Measurements from ENCODE around the gene DNAJC30. TPM values are rescaled to one million over a fixed set of nuclear protein-coding genes. Genes with fewer than 3 reads are reported as not detected.

DNAJC30 gene
- total RNA-seq, 2 experiments from 2014 or later, result 6.1 to 6.3 TPM

DNA sequence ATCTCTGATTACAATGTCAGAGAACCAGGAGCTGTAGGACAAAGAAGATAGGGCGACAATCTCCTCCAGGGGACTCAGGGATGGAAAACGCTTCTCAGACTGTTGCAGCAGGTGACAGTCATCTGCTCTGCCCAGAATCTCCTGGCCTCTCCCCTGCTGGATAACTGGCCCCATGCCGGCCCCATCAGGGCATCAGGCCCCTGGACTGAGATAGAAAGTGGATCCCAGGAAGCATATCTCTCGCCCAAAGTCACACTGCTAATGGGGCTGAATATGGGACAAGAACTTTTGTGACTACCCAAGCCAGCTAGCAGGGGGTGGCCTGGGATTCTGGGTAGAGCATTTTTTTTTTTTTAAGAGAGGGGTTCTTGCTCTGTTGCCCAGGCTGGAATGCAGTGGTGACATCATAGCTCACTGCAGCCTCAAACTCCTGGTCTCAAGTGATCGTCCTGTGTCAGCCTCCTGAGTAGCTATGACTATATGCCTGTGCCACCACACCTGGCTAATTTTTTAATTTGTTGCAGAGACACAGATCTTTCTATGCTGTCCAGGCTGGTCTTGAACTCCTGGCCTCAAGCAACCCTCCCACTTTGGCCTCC lies 38.5 kb downstream of the DNAJC30 start:
- Mint-ChIP-seq H3K36me3 (no peaks in the 10 kb centered on the region), H3K27me3 (peaks cover 35% of the 10 kb centered on the region), H3K9me3 (peaks cover 12% of the 10 kb centered on the region), H3K4me3 (no peak overlapping the region), H3K27ac (no peak overlapping the region), H3K4me1 (ENCODE audit: low read depth) (peaks cover 6% of the 10 kb centered on the region)
- CTCF ChIA-PET, result interaction anchor here (0.6 to 0.9 kb wide), 2 partner anchors 12 to 81 kb away, joined by 3 to 5 read pairs; no protein-coding TSS in a partner anchor
- intact Hi-C loops (cut with micrococcal nuclease), result no loop called here
- POLR2A ChIA-PET, result no interaction called here
- no peak for DNase-seq

DNA sequence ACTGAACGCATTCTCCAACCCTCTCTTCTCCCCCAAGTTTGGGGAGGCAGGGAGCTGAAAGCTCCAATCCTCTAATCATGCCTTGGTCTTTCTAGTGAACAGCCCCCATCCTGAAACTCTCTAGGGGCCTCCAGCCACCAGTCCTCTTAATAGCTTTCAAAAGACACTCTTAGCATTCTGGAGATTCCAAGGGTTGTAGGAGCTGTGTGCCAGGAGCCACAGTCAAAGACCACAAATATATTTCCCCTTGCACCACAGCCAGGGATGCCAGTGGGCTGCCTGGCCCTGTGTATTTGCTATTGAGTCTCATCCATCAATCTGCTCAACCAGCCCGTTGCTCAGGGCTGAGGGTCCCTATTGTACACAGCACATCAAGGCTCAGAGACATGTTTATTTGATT lies 40.4 kb downstream of the DNAJC30 start:
- intact Hi-C loops (cut with micrococcal nuclease), result no loop called here
- DNase-seq, result no peak
- Mint-ChIP-seq H3K9me3 (peaks cover 12% of the 10 kb centered on the region), H3K27ac (no peak overlapping the region), H3K4me1 (ENCODE audit: low read depth) (no peaks in the 10 kb centered on the region), H3K27me3 (peaks cover 23% of the 10 kb centered on the region), H3K4me3 (no peak overlapping the region), H3K36me3 (no peaks in the 10 kb centered on the region)
- ChIA-PET CTCF (interaction anchor here (1.0 kb wide), 2 partner anchors 36 to 93 kb away, joined by 3 read pairs; no protein-coding TSS in a partner anchor), POLR2A (no interaction called here)

DNA sequence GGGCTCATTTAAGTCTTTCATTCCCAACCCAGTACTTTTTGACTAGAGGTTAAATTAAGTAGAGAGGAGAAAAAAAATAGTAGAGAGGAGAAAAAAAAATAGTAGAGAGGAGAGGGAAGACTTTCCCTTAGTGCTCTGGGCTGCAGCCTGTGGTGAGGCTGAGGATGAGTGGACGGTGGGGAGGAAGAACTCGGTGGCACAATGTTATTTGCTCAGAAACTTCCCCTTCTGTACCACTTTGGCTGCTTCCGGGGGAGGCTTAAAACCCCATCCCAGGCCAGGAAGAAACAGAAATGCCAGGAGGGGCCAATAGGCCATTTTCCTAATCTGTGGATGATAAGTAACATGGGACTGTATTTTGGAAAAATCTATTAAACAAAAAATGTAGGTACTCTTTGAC lies 44.3 kb downstream of the DNAJC30 start:
- intact Hi-C loops (cut with micrococcal nuclease), result no loop called here
- H3K9me3 Mint-ChIP-seq, result peaks cover 12% of the 10 kb centered on the region
- no peak for DNase-seq
- H3K36me3 Mint-ChIP-seq, result no peaks in the 10 kb centered on the region
- H3K27ac Mint-ChIP-seq, result no peak overlapping the region
- no peak overlapping the region for H3K4me3 Mint-ChIP-seq
- CTCF ChIA-PET, result no interaction called here
- POLR2A ChIA-PET, result no interaction called here
- peaks cover 20% of the 10 kb centered on the region for H3K27me3 Mint-ChIP-seq
- no peaks in the 10 kb centered on the region for H3K4me1 Mint-ChIP-seq (ENCODE audit: low read depth)

DNA sequence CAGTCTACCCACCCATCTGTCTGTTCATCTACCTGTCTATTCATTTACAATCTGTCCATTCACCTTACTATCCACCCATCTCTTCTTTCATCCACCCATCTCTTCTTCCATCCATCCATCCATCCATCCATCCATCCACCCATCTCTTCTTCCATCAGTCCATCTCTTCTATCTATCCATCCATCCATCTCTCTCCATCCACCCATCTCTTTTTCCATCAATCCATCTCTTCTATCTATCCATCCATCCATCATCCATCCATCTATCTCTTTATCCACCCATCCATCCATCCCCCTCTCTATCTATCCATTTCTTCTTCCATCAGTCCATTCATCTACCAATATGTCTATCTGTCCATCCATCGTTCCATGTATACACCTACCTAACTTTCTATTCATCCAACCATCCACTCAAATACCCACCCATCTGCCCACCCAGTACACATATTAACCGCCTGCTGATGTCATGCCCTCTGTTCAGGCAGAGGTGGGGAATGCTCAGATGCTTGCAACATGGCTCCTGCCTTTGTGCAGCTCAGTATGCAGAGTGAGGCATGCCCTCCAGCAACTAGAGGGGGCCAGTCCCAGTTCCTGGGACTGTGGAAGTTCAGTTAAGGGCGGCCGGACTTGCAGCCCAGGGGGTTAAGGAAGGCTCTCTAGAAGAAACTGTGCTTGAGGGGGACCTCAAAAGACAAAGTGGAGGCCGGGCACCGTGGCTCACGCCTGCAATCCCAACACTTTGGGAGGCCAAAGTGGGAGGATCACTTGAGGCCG lies 47.6 kb downstream of the DNAJC30 start:
- H3K27me3 Mint-ChIP-seq, result peaks cover 30% of the 10 kb centered on the region
- no peaks in the 10 kb centered on the region for H3K36me3 Mint-ChIP-seq
- CTCF ChIA-PET, result interaction anchor here (1.6 kb wide), 1 partner anchor 29 kb away, joined by 4 read pairs; no protein-coding TSS in a partner anchor
- intact Hi-C loops (cut with micrococcal nuclease), result no loop called here
- no peaks in the 10 kb centered on the region for H3K9me3 Mint-ChIP-seq
- POLR2A ChIA-PET, result no interaction called here
- DNase-seq, result no peak
- no peak overlapping the region for H3K27ac Mint-ChIP-seq
- no peaks in the 10 kb centered on the region for H3K4me1 Mint-ChIP-seq (ENCODE audit: low read depth)
- no peak overlapping the region for H3K4me3 Mint-ChIP-seq

DNA sequence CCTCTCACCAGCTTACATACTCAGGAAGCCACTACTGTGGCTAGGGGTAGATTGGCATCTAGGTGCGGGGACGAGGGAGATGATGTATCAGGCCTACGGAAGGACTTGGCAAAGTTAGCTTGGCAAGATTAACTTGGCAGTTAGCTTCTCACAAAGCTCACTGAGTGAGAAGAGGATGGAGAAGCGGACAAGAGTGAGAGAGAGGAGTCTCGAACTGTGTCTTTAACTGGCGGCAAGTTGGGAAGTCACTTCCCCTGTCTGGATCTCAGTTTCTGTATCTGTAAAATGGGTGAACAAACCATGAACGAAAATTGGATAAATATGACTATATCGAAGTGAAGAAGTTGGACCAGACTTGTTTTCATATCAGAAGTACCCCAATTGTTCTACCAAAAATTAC lies 49.4 kb downstream of the DNAJC30 start:
- Mint-ChIP-seq H3K36me3 (no peaks in the 10 kb centered on the region), H3K27ac (no peak overlapping the region), H3K27me3 (peaks cover 34% of the 10 kb centered on the region), H3K4me3 (no peak overlapping the region), H3K4me1 (ENCODE audit: low read depth) (no peaks in the 10 kb centered on the region), H3K9me3 (no peaks in the 10 kb centered on the region)
- ChIA-PET CTCF (no interaction called here), POLR2A (no interaction called here)
- no peak for DNase-seq
- intact Hi-C loops (cut with micrococcal nuclease), result no loop called here

DNA sequence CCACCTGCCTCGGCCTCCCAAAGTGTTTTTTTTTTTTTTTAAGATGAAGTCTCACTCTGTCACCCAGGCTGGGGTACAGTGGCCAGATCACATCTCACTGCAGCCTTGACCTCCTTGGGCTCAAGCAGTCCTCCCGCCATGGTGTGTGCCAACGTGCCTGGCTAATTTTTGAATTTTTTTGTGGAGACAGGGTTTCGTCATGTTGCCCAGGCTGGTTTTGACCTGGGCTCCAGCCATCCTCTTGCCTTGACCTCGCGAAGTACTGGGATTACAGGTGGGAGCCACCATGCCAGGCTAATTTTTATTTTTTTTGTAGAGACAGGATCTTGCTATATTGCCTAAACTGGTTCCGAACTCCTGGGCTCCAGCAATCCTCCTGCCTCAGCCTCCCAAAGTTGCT lies 49.9 kb downstream of the DNAJC30 start:
- no peaks in the 10 kb centered on the region for H3K9me3 Mint-ChIP-seq
- H3K36me3 Mint-ChIP-seq, result no peaks in the 10 kb centered on the region
- ChIA-PET POLR2A (no interaction called here), CTCF (no interaction called here)
- no peak overlapping the region for H3K27ac Mint-ChIP-seq
- no peak for DNase-seq
- no peaks in the 10 kb centered on the region for H3K4me1 Mint-ChIP-seq (ENCODE audit: low read depth)
- no peak overlapping the region for H3K4me3 Mint-ChIP-seq
- peaks cover 38% of the 10 kb centered on the region for H3K27me3 Mint-ChIP-seq
- intact Hi-C loops (cut with micrococcal nuclease), result no loop called here

DNA sequence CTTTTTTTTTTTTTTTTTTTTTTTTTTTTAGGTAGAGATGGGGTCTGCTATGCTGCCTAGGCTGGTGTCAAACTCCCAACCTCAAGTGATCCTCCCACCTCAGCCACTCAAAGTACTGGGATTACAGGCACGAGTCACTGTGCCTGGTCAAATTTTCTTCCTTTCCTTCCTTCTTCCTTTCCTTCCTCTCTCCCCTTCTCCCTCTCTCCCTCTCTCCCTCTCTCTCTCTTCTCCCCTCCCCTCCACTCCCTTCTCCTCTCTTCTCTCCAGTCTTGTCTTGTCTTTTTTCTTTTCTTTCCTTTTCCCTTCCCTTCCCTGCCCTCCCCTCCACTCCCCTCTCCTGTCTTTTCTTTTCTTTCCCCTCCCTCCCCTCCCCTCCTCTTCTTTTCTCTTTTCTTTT lies 51.7 kb downstream of the DNAJC30 start:
- ChIA-PET CTCF (interaction anchor here (2.4 kb wide), 1 partner anchor 25 kb away, joined by 13 read pairs; no protein-coding TSS in a partner anchor), POLR2A (interaction anchor here (0.6 kb wide), 1 partner anchor 35 kb away, joined by 3 read pairs; no protein-coding TSS in a partner anchor)
- no peaks in the 10 kb centered on the region for H3K36me3 Mint-ChIP-seq
- H3K9me3 Mint-ChIP-seq, result no peaks in the 10 kb centered on the region
- peaks cover 44% of the 10 kb centered on the region for H3K27me3 Mint-ChIP-seq
- no peak for DNase-seq
- H3K27ac Mint-ChIP-seq, result no peak overlapping the region
- H3K4me3 Mint-ChIP-seq, result no peak overlapping the region
- intact Hi-C loops (cut with micrococcal nuclease), result no loop called here
- H3K4me1 Mint-ChIP-seq (ENCODE audit: low read depth), result no peaks in the 10 kb centered on the region

Small RNA genes lying within 50 kb of the gene (microRNA-seq; reads per million reads assigned to microRNA genes)
- not detected for gene MIR4284 (ENCODE audit: borderline microRNAs expressed, borderline number of aligned reads, borderline replicate concordance)

Other genes starting within 250 kb of the DNAJC30 start
- under 1 TPM in 1 of 2 experiments, not detected in 1; 0.10 TPM for gene FZD9, start 249.7 kb downstream of the DNAJC30 start, total RNA-seq
- 10 to 100 TPM; 82.3 to 83.8 TPM for gene BAZ1B, start 161.2 kb downstream of the DNAJC30 start, total RNA-seq
- gene BCL7B, start 125.8 kb downstream of the DNAJC30 start, total RNA-seq, result 10 to 100 TPM; 48.0 to 50.3 TPM
- 10 to 100 TPM; 23.0 to 25.3 TPM for gene TBL2, start 104.9 kb downstream of the DNAJC30 start, total RNA-seq
- gene MLXIPL, start 58.9 kb downstream of the DNAJC30 start, total RNA-seq, result not detected
- under 1 TPM; 0.22 to 0.26 TPM for gene VPS37D, start 15.6 kb downstream of the DNAJC30 start, total RNA-seq
- 10 to 100 TPM; 92.0 to 94.0 TPM for gene BUD23, start 144 bp upstream of the DNAJC30 start, total RNA-seq
- gene STX1A, start 36.2 kb upstream of the DNAJC30 start, total RNA-seq, result 10 to 100 TPM; 31.8 to 39.2 TPM
- 10 to 100 TPM; 14.7 to 16.8 TPM for gene ABHD11, start 55.3 kb upstream of the DNAJC30 start, total RNA-seq
- not detected for gene CLDN3, start 86.8 kb upstream of the DNAJC30 start, total RNA-seq
- under 1 TPM; 0.14 to 0.17 TPM for gene CLDN4, start 147.5 kb upstream of the DNAJC30 start, total RNA-seq
- 1 to 10 TPM; 1.7 to 2.3 TPM for gene METTL27, start 159.1 kb upstream of the DNAJC30 start, total RNA-seq
- gene TMEM270, start 177.7 kb upstream of the DNAJC30 start, total RNA-seq, result not detected